GM19023 (cell line): Measurements from ENCODE around the gene SCRN2.

ENCODE experiments used
- ATAC-seq: cut with Tn5 transposase; IDR thresholded peaks from one replicate; pipeline ENCODE4 v1.9.1; 2021; ENCODE audit warnings: mild to moderate bottlenecking, moderate library complexity; ENCODE audit not compliant: unreplicated experiment

SCRN2 gene

DNA sequence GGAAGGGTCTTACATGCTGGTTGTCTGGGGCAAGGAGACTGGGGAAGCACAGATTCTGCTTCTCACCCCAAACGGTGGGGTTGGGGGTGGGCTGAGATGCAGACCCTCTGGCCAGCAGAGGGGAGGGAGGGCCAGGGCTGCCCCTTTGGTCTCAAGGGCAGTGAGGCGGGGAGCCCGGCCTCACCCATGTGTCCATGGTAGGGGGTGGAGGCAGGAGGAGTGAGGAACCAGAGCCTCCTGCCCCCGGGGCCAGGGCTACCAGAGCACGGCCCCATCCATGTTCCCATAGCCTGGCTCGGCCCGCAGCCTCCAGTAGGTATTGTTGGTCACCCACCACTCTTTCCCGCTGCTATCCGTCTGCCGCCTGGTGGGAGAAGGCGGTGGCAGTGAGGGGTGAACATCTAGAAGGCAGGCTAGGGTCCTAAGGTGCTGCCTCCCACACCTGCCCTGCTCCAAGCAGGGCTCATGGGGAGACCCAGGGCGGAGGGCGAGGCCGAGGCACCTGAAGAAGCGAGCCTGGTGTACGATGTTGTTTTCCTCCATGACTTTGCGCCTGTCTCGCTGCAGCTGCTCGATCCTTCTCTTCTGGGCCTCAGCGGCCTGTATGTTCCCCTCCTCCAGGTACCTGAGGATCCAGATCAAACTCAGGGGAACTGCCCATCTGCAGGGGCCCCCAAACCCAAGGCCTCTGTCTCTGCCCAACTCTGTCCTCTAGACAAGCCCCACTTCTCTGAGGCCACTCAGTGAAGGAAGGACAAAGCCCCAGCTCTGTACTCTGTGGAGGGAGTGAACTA lies 32.8 kb downstream of the SCRN2 start:
- no peak for ATAC-seq

DNA sequence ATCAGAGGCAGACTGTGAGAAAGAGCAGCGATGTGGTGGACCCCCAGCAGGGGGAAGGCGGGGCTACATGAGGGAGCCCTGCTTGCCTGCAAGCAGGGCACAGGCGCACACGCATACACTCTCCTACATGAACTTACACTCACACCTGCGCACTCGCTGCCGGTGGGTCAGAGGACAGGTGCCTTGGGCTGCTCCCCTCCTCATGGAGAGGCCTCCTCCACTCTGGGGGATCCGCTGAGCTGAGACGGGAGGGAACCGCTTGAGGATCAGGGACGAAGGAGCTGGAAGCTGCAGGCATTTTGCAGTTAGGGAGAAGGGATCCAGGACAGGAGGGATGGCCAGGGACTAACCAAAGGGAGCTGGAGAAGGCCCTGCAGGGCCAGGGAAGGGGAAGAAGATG lies 33.7 kb downstream of the SCRN2 start:
- no peak for ATAC-seq

DNA sequence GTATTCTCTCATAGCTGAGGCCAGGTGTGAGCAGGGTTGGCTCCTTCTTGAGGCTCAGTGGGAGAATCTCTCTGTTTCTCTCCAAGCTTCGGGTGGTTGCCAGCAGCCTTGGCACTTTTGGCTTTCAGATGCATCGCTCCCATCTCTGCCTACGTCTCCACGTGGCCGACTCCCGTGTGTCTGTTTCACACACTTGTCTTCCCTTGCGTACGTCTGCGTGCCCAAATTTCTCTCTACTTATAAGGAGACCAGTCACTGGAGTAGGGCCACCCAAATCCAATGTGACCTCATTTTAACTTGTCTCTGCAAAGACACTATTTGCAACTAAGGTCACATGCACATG lies 34.2 kb downstream of the SCRN2 start:
- ATAC-seq = no peak

DNA sequence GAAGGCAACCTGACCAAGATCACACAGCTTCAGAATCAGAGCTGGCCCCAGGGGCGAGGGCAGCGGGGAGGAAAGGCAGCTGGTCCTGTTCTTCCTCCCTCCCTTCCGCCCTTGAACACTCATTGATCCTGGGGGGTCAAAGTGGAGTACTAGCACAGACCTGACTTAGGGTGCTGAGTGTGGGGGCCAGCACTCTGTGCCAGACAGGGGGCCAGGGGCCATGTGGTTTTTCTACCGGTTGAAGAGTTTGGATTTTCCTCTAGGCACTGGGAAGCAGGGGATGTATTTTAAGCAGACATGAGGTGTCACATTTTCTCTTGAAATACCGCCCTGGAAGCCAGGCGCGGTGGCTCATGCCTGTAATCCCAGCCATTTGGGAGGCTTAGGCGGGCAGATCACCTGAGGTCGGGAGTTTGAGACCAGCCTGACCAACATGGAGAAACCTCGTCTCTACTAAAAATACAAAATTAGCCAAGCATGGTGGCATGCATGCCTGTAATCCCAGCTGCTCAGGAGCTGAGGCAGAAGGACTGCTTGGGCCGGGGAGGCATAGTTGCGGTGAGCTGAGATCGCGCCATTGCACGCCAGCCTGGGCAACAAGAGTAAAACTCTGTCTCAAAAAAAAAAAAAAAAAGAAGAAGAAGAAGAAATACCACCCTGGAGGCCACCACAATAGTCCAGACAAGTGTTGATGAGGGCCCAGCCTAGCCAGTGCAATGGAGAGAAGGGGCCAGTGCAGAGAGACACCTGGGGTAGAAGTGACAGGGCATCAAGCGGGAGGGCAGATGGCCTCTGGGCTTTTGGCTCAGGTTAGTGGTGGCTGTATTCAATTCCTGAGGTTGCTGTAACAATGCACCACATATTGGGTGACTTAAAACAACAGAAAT lies 34.8 kb downstream of the SCRN2 start:
- no peak for ATAC-seq

DNA sequence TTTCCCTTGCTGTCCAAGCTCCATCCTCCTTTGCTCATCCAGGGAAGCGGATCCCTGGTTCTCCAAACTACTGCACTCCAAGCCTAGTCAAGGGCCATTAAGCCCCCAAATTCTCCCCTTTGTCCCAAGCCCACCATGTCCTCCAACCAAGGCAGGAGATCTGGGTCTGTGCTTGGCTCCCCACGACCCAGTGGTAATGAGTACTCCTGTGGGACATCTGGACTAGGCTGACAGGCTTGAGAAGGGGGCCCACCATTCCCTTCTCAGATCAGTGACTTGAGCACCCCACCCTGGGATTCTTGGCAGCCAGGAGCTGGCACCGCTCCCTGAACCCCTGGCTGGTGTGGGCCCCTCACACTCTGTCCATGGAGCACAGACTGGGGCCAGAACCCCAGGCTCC lies 36.6 kb downstream of the SCRN2 start:
- ATAC-seq = no peak

DNA sequence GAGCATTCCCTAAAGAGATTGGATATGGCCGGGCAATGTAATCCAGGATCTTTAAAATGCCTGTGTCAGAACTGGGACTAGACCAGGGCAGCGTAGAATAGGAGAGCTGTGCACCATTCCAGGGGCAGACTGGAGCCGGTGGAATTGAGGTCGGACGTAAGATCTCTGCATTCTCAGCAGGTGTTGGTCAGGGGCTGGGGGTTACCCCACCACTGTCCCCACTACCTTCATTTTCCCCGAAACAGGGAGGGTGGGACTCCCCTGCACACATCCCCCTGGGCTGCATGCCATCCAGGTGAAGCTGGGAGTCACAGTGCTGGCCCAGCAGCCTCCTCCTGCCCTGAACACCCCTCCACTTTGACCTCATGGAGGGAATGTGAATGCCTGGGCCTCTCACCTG lies 37.3 kb downstream of the SCRN2 start:
- ATAC-seq = no peak

DNA sequence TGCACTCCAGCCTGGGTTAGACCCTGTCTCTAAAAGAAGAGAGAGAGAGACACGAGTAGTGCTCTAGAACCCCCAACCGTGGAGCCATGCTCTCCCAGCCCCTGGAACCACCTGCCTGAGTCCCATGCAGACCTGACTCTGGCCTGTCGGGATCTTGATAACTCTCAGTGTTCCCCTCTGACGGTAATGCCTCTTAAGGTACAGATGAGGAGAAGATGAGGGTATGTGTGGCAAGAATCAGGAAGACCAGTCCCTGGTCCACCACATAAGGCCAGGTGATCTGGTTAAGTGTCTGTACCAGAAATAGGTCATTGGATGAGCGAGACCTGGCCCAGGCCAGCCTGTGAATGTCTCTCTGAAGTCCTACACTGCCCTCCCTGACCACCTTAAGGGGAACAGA lies 37.9 kb downstream of the SCRN2 start:
- ATAC-seq = no peak

DNA sequence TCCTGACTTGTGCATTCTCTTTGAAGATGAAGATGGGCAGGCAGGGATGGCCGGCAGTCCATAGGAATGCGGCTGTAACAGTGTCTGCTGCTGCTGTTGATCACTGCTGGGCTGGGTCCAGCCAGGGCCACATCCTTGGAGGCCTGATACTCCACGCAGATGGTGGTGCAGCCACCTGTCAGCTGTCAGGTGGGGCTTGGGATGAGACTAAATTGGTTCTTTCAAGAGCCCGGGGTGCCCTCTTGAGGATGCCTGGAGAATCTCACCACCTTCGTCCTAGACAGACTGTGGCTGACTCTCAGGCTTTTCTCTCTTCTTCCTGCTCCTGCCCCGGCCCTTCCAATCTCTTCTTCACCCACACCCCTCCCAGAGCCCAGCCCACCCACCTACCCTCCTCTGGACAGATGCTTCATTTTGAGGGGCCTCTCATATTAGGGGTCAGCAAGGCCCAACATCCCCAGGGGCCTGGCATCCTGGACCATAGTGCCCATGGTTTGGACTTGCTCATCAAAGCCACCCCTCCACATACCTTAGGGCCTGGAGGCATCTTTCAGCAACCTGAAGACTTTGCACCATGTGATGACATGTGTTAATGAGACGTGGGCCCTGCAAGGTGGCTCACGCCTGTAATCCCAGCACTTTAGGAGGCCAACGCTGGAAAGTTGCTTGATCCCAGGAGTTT lies 38.6 kb downstream of the SCRN2 start:
- ATAC-seq = no peak

DNA sequence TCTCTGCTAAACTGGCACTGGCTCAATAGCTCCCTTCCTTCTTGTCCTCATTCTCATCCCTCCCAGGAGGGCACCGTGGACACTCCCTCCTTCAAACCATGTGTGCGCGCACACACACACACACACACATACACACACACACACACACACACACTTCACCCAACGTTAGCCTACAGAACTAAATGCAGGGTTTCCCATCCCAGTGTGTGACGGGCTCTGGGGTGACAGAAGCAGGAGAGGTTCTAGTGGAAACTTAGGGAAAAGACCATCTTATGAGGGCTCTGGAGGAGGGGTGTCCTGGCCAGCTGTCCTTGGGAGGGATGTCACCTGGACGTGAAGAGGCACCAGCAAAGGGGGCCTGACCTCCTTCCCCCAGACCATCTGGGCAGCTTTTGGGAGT lies 39.2 kb downstream of the SCRN2 start:
- no peak for ATAC-seq

DNA sequence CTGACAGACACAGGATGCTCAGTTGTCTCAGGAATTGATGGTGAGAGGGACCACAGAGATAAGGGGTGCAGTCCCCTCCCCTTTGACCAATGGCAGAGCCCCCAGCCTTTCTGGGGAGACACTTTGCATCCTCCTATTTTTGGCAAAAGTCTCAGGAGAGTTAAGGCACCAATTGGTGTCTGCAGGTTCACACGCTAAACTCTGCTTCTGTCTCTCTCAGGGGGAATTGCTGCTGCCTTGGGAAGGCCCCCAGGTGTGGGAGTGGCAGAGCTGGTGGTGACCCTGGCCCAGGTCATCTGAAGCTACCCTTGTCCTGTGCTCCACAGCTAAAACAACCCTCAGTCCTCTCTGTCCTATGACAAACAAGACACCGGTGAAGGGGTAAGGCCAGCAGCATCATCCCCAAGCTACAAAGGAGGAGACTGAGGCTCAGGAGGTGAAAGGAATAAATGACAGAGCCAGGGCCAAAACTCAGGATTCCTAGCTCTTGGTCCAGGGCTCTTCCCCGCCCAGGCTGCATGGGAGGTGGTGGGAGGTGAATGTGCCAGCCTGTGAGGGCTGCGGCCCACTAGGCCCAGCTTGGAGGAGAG lies 39.8 kb downstream of the SCRN2 start:
- no peak for ATAC-seq

DNA sequence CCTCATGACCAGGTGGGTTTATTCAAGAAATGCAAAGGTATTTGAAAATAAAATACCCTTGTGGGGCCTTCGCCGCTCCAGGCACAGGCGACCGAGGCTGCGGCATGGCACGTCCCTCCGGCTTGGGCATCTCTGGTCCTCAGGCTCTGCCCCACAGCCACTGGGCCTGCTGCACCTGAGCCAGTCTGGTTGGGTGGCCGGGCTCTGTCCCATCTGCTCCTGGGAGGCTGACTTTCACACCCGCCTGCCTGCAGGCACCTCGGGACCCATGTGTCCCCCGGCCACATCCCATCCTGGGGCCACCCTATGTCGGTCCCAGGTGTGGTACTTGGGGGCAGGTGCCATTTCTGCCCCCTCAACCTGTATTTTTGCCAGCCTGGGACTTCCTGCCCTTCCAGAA lies 40.4 kb downstream of the SCRN2 start:
- ATAC-seq = no peak

DNA sequence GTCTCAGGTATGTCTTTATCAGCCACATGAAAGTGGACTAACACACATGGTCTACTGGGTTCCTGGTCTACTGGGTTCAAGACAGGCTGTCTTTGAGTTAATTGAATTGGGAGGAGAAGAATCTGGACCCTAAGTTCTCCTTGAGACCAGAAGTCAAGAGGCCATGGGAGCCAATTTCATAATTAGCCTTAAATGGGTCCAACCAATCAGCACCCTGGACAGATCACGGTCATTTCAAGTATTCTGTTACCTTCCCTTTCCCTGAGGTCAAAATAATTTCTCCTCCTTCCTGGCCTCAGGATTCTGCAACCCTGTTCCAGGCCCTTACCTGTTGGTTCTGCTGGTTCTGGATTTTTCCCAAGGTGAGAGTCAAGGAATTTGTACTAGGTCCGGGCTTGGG lies 43.3 kb downstream of the SCRN2 start:
- no peak for ATAC-seq

DNA sequence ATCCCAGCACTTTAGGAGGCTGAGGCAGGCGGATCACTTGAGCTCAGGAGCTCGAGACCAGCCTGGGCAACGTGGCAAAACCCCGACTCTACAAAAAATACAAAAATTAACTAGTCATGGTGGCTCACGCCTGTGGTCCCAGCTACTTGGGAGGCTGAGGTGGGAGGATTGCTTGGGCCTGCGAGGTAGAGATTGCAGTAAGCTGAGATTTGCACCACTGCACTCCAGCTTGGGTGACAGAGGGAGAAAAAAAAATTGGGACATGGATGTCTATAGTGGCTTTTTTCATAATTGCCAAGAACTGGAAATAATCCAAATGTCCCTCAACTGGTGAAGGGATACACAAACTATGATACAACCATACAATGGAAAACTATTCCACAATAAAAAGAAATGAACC lies 48.1 kb downstream of the SCRN2 start:
- ATAC-seq = no peak

DNA sequence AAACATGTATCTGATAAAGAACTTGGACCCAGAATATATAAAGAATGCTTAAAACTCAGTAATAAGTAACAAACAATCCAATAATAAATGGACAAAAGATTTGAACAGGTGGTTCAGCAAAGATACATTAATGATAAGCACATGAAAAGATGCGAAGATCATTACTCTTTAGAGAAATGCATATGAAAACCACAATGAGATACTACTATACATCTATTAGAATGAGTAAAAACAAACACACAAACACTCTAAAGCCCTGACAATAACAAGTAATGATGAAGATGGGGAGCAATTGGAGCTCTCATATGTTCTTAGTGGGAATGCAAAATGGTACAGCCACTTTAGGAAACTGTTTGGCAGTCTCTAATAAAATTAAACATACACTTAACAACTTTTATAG lies 48.6 kb downstream of the SCRN2 start:
- no peak for ATAC-seq

DNA sequence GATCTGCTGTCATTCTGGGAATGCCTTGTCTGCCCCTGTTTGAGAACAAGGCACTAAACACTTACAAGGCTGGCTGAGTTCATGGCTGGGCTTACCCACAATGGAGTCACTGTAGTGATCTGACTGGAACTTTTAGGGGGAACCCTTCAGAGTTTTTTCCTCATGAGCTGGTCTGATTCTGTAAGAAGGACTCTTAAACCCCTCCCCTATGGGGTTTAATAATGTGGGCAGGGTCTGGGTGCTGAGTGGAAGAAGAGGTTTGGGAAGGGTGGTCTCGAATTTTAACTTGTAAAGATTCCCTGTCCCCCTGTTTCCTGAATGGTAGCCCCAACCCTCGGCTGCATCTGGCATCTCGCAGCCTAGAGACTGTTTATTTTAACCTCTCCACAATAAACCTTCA lies 50.0 kb downstream of the SCRN2 start:
- ATAC-seq = no peak

DNA sequence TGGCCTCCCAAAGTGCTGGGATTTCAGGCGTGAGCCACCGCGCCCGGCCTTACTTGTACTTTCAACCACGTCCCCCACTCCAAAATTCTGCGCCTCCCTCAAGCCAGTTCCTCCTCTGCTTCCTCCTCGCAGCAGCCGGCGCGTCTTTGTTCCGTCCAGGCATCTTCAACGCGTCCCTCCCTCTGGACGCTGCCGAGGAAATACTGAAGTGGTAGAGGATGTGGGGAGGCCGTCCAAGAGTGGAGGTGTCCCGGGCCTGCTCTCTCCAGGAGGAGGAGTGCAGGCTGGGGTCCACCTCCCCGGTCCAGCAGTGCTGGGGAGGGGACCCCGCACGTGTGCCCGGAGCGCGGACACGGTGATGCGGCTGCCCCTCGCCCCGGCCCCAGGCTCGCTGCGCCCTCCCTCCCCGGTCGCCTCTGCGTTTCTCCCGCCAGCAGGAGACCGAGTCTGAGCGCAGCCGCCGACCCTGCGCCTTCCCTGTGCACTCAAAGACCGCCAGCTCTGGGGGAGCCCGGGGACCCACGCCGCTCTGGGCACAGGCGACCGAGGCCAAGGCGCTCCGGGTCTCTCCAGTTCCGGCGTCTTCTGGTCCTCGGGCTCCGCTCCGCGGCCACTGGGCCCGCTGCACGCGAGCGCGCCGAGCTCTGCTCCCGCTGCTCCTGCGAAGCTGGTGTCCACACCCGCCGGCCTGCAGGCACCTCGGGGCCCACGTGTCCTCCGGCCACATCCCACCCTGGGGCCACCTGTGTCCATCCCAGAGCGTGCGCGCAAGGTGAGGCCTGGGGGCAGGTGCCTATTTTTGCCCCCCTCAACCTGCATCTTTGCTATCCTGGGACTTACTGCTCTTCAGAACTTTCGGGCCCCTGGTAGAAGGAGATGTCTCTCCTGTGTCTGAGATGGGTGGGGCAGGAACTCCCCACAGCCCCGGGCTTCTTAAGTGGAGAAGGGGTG lies 51.2 kb downstream of the SCRN2 start:
- ATAC-seq = no peak
